GM19193 (cell line): ENCODE data around the gene PDE4B.

Experiments
- POLR2A ChIP-seq: IDR thresholded peaks from 4 replicates; pipeline ENCODE4 v1.6.1; 2011; ENCODE audit not compliant: insufficient read depth, insufficient read length; ENCODE audit errors: extremely low read depth

Gene PDE4B

DNA sequence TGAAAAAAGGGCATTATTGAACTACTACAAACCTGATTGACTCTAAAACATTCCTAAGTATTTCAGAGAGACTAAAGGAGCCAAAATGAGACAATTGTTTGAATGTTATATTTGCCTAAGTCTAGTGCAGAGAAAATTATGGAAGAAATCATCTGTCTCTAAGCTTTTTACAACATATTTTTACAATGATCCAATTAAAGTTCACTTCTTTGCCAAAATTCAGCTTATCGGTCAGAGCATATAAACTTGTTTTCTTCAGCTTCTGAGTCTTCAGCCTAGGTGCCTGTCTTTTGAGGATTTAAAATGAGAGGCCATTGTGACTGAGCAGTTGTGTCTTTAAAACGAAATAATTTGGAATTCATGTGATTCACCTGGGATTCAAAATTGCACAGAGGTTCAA lies 560.1 kb downstream of the PDE4B start:
- no peak for TF ChIP-seq POLR2A

GRCh38 chr1:66353257-66353656 lies 560.6 kb downstream of the PDE4B start:
- TF ChIP-seq POLR2A, result no peak

DNA sequence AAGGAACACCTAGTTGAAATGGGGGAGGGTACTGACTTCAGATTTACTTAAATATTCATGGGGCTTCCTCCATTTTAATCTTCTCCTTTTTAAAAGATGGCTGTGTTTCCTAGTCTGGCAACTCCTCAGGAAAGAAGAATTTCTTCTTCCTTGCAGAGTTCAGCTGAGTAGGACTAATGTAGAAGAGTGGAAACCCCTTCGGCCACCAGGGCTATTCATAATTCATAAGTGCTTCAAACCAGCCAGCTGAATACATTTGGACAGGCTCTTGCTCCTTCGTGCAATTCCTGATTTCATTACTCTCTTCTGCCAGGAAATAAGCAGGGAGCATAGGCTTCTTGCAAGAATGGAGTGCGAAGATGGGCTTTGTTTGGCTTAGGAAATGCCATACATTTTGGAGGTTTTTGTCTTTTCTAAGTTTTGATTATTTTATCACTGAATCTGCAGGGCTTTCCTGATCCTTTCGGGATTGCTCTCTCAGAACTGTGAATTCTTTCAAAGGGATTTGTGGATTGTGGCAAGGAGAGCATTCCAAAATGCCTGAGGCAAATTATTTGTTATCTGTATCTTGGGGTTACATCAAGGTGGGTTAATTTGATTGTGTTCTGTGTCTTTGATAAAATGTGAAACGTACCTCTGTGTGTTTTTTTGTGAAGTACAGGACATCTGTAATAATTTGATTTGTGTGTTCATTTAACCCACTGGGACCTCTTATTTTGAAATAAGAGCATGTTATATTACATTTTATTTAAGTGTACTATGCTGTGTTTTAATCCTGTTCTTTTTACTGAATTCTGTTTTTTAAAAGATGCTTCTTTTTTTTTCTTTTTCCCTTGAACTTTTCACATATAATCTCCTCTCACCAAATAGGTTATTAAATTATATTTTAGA lies 561.9 kb downstream of the PDE4B start:
- no peak for TF ChIP-seq POLR2A

GRCh38 chr1:66355756-66356155 lies 563.1 kb downstream of the PDE4B start:
- TF ChIP-seq POLR2A, result no peak

DNA sequence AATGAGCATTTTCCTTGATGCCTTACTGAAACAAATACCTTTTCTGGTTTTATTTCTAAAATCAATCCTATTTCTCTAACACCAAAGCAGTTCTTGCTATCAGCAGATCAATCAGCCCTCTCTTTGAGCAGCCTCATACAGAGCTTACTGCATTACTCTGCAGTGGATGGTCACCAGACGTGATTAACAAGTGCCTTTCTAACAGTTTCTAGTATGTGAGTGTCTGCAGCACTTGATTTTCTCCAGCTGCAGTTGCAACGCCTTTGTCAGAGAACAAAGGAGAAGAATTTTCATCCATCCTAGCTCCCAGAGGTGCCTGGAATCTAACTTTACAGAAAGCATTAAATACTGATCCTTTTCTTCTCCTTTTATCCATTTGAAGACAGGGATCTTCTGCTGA lies 563.9 kb downstream of the PDE4B start:
- no peak for TF ChIP-seq POLR2A

DNA sequence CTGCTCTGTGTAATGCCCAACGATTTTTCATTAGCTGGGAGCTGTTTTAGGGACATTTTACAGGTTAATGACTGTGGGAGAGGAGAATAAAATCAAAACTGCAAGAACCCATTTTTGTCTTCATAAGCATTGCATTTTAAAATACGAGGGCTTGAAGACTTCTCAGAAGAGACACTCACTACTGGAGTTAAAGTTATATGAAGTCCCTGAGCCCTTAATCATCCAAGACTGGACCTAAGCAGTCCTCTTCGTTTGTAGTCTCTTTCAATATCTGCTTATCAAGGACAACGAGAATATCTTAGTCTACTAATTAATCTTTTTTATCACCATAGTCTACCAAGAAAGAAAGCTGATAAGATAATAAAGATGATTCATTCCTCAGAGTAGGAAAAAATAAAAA lies 564.3 kb downstream of the PDE4B start:
- TF ChIP-seq POLR2A, result no peak

- TF ChIP-seq POLR2A, result no peak
Measured at GRCh38 chr1:66357478-66358197, 564.9 kb downstream of the PDE4B start.

DNA sequence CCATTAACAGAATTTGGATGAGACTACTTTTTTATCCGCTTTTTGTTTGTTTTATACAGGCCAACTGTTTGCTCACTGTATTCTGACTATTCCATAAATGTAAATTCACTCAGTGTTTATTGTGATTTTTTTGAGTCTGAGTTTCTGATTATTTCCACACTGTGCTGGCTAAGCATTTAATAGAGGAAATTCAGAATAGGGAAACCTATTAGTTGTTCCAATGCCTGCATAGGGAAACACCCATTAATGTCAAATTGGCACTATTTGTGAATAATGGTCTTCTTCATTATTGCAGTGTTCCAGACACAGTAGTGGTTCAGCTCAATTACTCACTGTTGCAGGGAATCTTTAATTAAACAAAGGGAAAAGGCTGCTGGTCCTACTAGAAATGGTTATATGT lies 566.6 kb downstream of the PDE4B start:
- no peak for TF ChIP-seq POLR2A

GRCh38 chr1:66359815-66360214 lies 567.1 kb downstream of the PDE4B start:
- no peak for TF ChIP-seq POLR2A

- TF ChIP-seq POLR2A, result no peak
Measured at GRCh38 chr1:66360285-66360724, 567.6 kb downstream of the PDE4B start.

- no peak for TF ChIP-seq POLR2A
Measured at GRCh38 chr1:66364578-66365391, 572.1 kb downstream of the PDE4B start.

DNA sequence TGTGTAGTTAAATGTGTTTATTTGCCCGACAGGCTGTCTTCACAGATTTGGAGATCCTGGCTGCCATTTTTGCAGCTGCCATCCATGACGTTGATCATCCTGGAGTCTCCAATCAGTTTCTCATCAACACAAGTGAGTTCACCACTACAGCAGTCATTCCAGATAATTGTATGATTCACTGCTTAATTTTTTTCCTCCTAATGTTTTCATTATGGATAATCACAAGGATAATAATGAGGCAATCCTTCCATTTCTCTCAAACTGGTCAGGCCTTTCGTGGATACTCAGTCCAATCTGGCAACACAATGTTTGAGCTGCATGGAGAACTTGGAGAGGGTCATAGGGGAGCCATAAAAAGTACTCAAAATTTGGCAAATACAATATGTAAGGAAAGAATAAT lies 572.9 kb downstream of the PDE4B start:
- no peak for TF ChIP-seq POLR2A

DNA sequence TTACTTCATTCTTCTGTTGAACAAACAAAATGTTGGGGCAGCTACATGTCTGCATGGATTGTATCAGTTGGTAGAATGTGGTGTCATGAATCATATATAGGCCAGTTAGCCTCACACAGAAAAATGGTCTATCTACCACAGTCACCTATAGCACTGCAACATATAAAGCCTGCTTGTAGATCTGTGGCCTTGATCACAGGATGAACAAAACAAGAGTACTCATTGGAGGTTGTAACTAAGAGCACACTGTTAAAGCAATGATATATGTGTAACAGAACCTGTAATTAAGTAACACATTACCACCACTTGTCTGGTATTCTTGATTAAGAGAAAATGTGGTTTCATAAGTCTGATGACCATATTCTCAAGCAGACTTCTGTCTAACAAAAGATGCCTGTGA lies 573.9 kb downstream of the PDE4B start:
- TF ChIP-seq POLR2A, result no peak

DNA sequence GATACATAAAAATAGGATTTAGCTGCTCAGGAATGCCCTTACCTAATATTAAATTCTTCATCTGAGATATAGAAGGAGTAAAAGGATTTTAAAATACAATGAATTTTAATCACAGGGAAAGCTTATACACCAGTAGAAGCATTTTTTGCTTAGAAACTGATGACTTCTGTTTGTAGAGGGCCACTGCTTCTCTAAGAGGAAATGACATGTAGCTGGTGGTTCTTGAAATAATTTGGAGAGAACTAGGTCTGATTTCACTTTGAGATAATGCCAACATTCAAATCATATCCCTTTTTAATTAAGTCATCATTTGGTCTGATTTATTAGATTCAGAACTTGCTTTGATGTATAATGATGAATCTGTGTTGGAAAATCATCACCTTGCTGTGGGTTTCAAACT lies 574.7 kb downstream of the PDE4B start:
- no peak for TF ChIP-seq POLR2A

DNA sequence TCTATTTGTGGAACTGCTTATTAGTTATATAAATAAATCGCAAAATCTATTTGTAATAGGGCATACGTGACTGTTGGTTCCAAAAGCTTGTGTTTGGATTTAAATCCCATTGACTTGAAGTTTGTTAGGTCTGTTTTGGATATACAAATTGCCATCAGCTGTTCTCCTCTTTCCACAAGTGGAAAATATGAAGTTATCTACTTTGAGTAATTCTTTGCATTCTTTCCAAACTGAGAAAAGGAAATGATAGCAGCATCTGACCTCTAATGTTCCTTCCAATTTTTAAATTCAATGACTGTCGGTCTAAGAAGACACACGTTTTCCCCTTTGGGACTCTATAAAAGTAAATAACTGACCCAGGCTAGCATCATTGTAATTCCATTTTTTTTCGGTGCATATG lies 575.6 kb downstream of the PDE4B start:
- TF ChIP-seq POLR2A, result no peak
